Esophagus squamous epithelium (tissue), 4 donors: Measurements from ENCODE around the gene ASIP.

Experiments
- CTCF ChIP-seq, 6 experiments: fragments of 450-650 bp in 4 of 6; fragments of 200-600 bp in 2 of 6; sonication (generic) in 2 of 6; IDR thresholded peaks; one replicate each; pipeline ENCODE4 v1.5.1; 2016 to 2019; ENCODE audit warnings: antibody characterized with exemption in 6 of 6, mild to moderate bottlenecking in 4 of 6, moderate library complexity in 4 of 6
- POLR2A ChIP-seq, 4 donors: fragments of 450-650 bp; IDR thresholded peaks; one replicate each; pipeline ENCODE4 v1.6.1; 2017; ENCODE audit warnings: antibody characterized with exemption in 4 of 4, mild to moderate bottlenecking in 4 of 4, moderate library complexity in 3 of 4

- no peak for TF ChIP-seq CTCF (IDR thresholded peaks at IDR 0.05)
- TF ChIP-seq POLR2A (IDR thresholded peaks at IDR 0.05): no peak
Measured at GRCh38 chr20:34310481-34311117, 69.4 kb downstream of the ASIP start.
